ENCODE results near the gene DNA2.

The DNA2 gene

GRCh38 chr10:68402276-68402675 lies 69.5 kb downstream of the DNA2 start:
- H3K4me3 ChIP-seq (ENCODE audit: insufficient read depth in 1 of 2, low read depth in 1 of 2, low read length in 2 of 2) = no peak overlapping the region
- peaks cover 4% of the 10 kb centered on the region for H3K79me1 ChIP-seq (replicated peaks; ENCODE audit: low read length, poor library complexity, severe bottlenecking)
- H3K27ac ChIP-seq (ENCODE audit: low read length, poor library complexity, severe bottlenecking) = no peak overlapping the region
- H2BK120ac ChIP-seq (ENCODE audit: low read depth, low read length) = no peak overlapping the region
- no peak overlapping the region for H3K14ac ChIP-seq (ENCODE audit: low read length in 2 of 2)
- H4K8ac ChIP-seq (ENCODE audit: low read length) = no peak overlapping the region
- H2AFZ ChIP-seq (ENCODE audit: low read depth, low read length) = no peak overlapping the region
- H2BK15ac ChIP-seq (ENCODE audit: low read depth, poor library complexity, severe bottlenecking) = no peak overlapping the region
- no peaks in the 10 kb centered on the region for H3K4me1 ChIP-seq (ENCODE audit: control insufficient read depth, insufficient read depth, low read depth, low read length)
- no peak overlapping the region for H3K18ac ChIP-seq (ENCODE audit: low read depth in 1 of 2, low read length in 2 of 2)
- DNase-seq = peak; percentile 13
- no peak overlapping the region for H4K91ac ChIP-seq (ENCODE audit: low read length)
- H3K9ac ChIP-seq (ENCODE audit: low read length) = no peak overlapping the region
- H2BK12ac ChIP-seq (ENCODE audit: low read length in 2 of 2) = no peak overlapping the region
- no peak overlapping the region for H2BK5ac ChIP-seq (ENCODE audit: low read depth, low read length, poor library complexity, severe bottlenecking)
- no peak overlapping the region for H3K4ac ChIP-seq (ENCODE audit: low read depth in 1 of 2, low read length in 2 of 2)
- no peak overlapping the region for H2AK5ac ChIP-seq (ENCODE audit: low read length, severe bottlenecking)
- H3K27me3 ChIP-seq (ENCODE audit: control insufficient read depth in 1 of 2, insufficient read depth in 1 of 2, low read length in 2 of 2) = no peaks in the 10 kb centered on the region
- no peaks in the 10 kb centered on the region for H3K9me3 ChIP-seq (ENCODE audit: control insufficient read depth, low read length)
- peaks cover 9 to 21% of the 10 kb centered on the region in 2 experiments for H3K36me3 ChIP-seq (ENCODE audit: control insufficient read depth in 1 of 2, insufficient read depth in 2 of 2, low read depth in 1 of 2, low read length in 2 of 2)
- no peak overlapping the region for H3K23ac ChIP-seq (ENCODE audit: low read length in 2 of 2)
- no CpG with 5 or more reads among the region's 1 CpG for WGBS
- H3K4me2 ChIP-seq (ENCODE audit: low read length, poor library complexity, severe bottlenecking) = no peak overlapping the region

GRCh38 chr10:68397005-68397404 lies 74.8 kb downstream of the DNA2 start:
- no peak overlapping the region for H2BK120ac ChIP-seq (ENCODE audit: low read depth, low read length)
- H3K36me3 ChIP-seq (ENCODE audit: control insufficient read depth in 1 of 2, insufficient read depth in 2 of 2, low read depth in 1 of 2, low read length in 2 of 2) = peaks cover 14 to 60% of the 10 kb centered on the region in 2 experiments
- H3K27me3 ChIP-seq (ENCODE audit: control insufficient read depth in 1 of 2, insufficient read depth in 1 of 2, low read length in 2 of 2) = no peaks in the 10 kb centered on the region
- no peak for DNase-seq
- H2BK15ac ChIP-seq (ENCODE audit: low read depth, poor library complexity, severe bottlenecking) = no peak overlapping the region
- no peak overlapping the region for H2BK5ac ChIP-seq (ENCODE audit: low read depth, low read length, poor library complexity, severe bottlenecking)
- H2BK12ac ChIP-seq (ENCODE audit: low read length in 2 of 2) = no peak overlapping the region
- H3K4ac ChIP-seq (ENCODE audit: low read depth in 1 of 2, low read length in 2 of 2) = no peak overlapping the region
- peaks cover 8% of the 10 kb centered on the region for H3K79me1 ChIP-seq (replicated peaks; ENCODE audit: low read length, poor library complexity, severe bottlenecking)
- H2AK5ac ChIP-seq (ENCODE audit: low read length, severe bottlenecking) = no peak overlapping the region
- no peaks in the 10 kb centered on the region for H3K9me3 ChIP-seq (ENCODE audit: control insufficient read depth, low read length)
- no peaks in the 10 kb centered on the region for H3K4me1 ChIP-seq (ENCODE audit: control insufficient read depth, insufficient read depth, low read depth, low read length)
- H3K14ac ChIP-seq (ENCODE audit: low read length in 2 of 2) = no peak overlapping the region
- no peak overlapping the region for H3K4me3 ChIP-seq (ENCODE audit: insufficient read depth in 1 of 2, low read depth in 1 of 2, low read length in 2 of 2)
- H2AFZ ChIP-seq (ENCODE audit: low read depth, low read length) = no peak overlapping the region
- no CpG with 5 or more reads among the region's 1 CpG for WGBS
- H3K23ac ChIP-seq (ENCODE audit: low read length in 2 of 2) = no peak overlapping the region
- H3K18ac ChIP-seq (ENCODE audit: low read depth in 1 of 2, low read length in 2 of 2) = no peak overlapping the region
- no peak overlapping the region for H3K9ac ChIP-seq (ENCODE audit: low read length)
- H4K8ac ChIP-seq (ENCODE audit: low read length) = no peak overlapping the region
- H4K91ac ChIP-seq (ENCODE audit: low read length) = no peak overlapping the region
- H3K4me2 ChIP-seq (ENCODE audit: low read length, poor library complexity, severe bottlenecking) = no peak overlapping the region
- no peak overlapping the region for H3K27ac ChIP-seq (ENCODE audit: low read length, poor library complexity, severe bottlenecking)

- Histone ChIP-seq H2BK5ac (ENCODE audit: low read depth, low read length, poor library complexity, severe bottlenecking) (no peak overlapping the region), H3K4me2 (ENCODE audit: low read length, poor library complexity, severe bottlenecking) (no peak overlapping the region), H3K4me3 (ENCODE audit: insufficient read depth in 1 of 2, low read depth in 1 of 2, low read length in 2 of 2) (no peak overlapping the region), H3K9me3 (ENCODE audit: control insufficient read depth, low read length) (no peaks in the 10 kb centered on the region), H3K14ac (ENCODE audit: low read length in 2 of 2) (no peak overlapping the region), H4K8ac (ENCODE audit: low read length) (no peak overlapping the region), H2AFZ (ENCODE audit: low read depth, low read length) (no peak overlapping the region), H3K23ac (ENCODE audit: low read length in 2 of 2) (no peak overlapping the region), H3K27ac (ENCODE audit: low read length, poor library complexity, severe bottlenecking) (no peak overlapping the region), H3K36me3 (ENCODE audit: control insufficient read depth in 1 of 2, insufficient read depth in 2 of 2, low read depth in 1 of 2, low read length in 2 of 2) (peaks cover 31 to 88% of the 10 kb centered on the region in 2 experiments), H4K91ac (ENCODE audit: low read length) (no peak overlapping the region), H2BK12ac (ENCODE audit: low read length in 2 of 2) (no peak overlapping the region), H3K9ac (ENCODE audit: low read length) (no peak overlapping the region), H2AK5ac (ENCODE audit: low read length, severe bottlenecking) (no peak overlapping the region), H2BK15ac (ENCODE audit: low read depth, poor library complexity, severe bottlenecking) (no peak overlapping the region), H3K4me1 (ENCODE audit: control insufficient read depth, insufficient read depth, low read depth, low read length) (no peaks in the 10 kb centered on the region), H3K27me3 (ENCODE audit: control insufficient read depth in 1 of 2, insufficient read depth in 1 of 2, low read length in 2 of 2) (no peaks in the 10 kb centered on the region), H3K18ac (ENCODE audit: low read depth in 1 of 2, low read length in 2 of 2) (no peak overlapping the region), H3K79me1 (replicated peaks; ENCODE audit: low read length, poor library complexity, severe bottlenecking) (peaks cover 10% of the 10 kb centered on the region), H2BK120ac (ENCODE audit: low read depth, low read length) (no peak overlapping the region), H3K4ac (ENCODE audit: low read depth in 1 of 2, low read length in 2 of 2) (no peak overlapping the region)
- no peak for DNase-seq
- no CpG with 5 or more reads among the region's 2 CpGs for WGBS
Measured at GRCh38 chr10:68385740-68386139, 86.0 kb downstream of the DNA2 start.

- H3K79me1 ChIP-seq (replicated peaks; ENCODE audit: low read length, poor library complexity, severe bottlenecking) = peaks cover 25% of the 10 kb centered on the region
- no peak overlapping the region for H4K8ac ChIP-seq (ENCODE audit: low read length)
- WGBS = no CpG with 5 or more reads among the region's 1 CpG
- peak overlapping the region in 1 of 2 experiments; percentile 19 for H3K4me3 ChIP-seq (ENCODE audit: insufficient read depth in 1 of 2, low read depth in 1 of 2, low read length in 2 of 2)
- no peak overlapping the region for H4K91ac ChIP-seq (ENCODE audit: low read length)
- no peaks in the 10 kb centered on the region for H3K27me3 ChIP-seq (ENCODE audit: control insufficient read depth in 1 of 2, insufficient read depth in 1 of 2, low read length in 2 of 2)
- H3K18ac ChIP-seq (ENCODE audit: low read depth in 1 of 2, low read length in 2 of 2) = no peak overlapping the region
- H3K4me2 ChIP-seq (ENCODE audit: low read length, poor library complexity, severe bottlenecking) = no peak overlapping the region
- no peak overlapping the region for H2BK5ac ChIP-seq (ENCODE audit: low read depth, low read length, poor library complexity, severe bottlenecking)
- H3K23ac ChIP-seq (ENCODE audit: low read length in 2 of 2) = no peak overlapping the region
- DNase-seq = no peak
- H3K9me3 ChIP-seq (ENCODE audit: control insufficient read depth, low read length) = peaks cover 21% of the 10 kb centered on the region
- no peak overlapping the region for H2AFZ ChIP-seq (ENCODE audit: low read depth, low read length)
- H3K36me3 ChIP-seq (ENCODE audit: control insufficient read depth in 1 of 2, insufficient read depth in 2 of 2, low read depth in 1 of 2, low read length in 2 of 2) = peaks cover 31 to 66% of the 10 kb centered on the region in 2 experiments
- H3K9ac ChIP-seq (ENCODE audit: low read length) = no peak overlapping the region
- no peak overlapping the region for H3K27ac ChIP-seq (ENCODE audit: low read length, poor library complexity, severe bottlenecking)
- no peak overlapping the region for H2BK15ac ChIP-seq (ENCODE audit: low read depth, poor library complexity, severe bottlenecking)
- H3K14ac ChIP-seq (ENCODE audit: low read length in 2 of 2) = no peak overlapping the region
- no peaks in the 10 kb centered on the region for H3K4me1 ChIP-seq (ENCODE audit: control insufficient read depth, insufficient read depth, low read depth, low read length)
- H2BK120ac ChIP-seq (ENCODE audit: low read depth, low read length) = no peak overlapping the region
- no peak overlapping the region for H2AK5ac ChIP-seq (ENCODE audit: low read length, severe bottlenecking)
- no peak overlapping the region for H2BK12ac ChIP-seq (ENCODE audit: low read length in 2 of 2)
- H3K4ac ChIP-seq (ENCODE audit: low read depth in 1 of 2, low read length in 2 of 2) = no peak overlapping the region
Measured at GRCh38 chr10:68371604-68372003, 100.2 kb downstream of the DNA2 start.
